ENCODE data around the gene SMIM10L2A.

The SMIM10L2A gene

GRCh38 chrX:135384161-135384836 lies 37.4 kb upstream of the SMIM10L2A start:
- no peaks in the 10 kb centered on the region for H3K79me2 ChIP-seq
- no peak overlapping the region for H3K27ac ChIP-seq
- H3K36me3 ChIP-seq (ENCODE audit: control insufficient read depth, insufficient read depth, low read length): no peaks in the 10 kb centered on the region
- no peak for TF ChIP-seq CTCF (IDR thresholded peaks at IDR 0.05)
- H3K4me1 ChIP-seq: no peaks in the 10 kb centered on the region
- no peak overlapping the region for H2AFZ ChIP-seq
- H3K27me3 ChIP-seq (ENCODE audit: control insufficient read depth, insufficient read depth, low read length): no peaks in the 10 kb centered on the region
- H3K9ac ChIP-seq: no peak overlapping the region
- no peak overlapping the region for H3K4me3 ChIP-seq (ENCODE audit: low read depth, low read length)
- no peaks in the 10 kb centered on the region for H3K9me3 ChIP-seq (ENCODE audit: control insufficient read depth, low read length)
- no peak overlapping the region for H3K4me2 ChIP-seq (ENCODE audit: low read length)

DNA sequence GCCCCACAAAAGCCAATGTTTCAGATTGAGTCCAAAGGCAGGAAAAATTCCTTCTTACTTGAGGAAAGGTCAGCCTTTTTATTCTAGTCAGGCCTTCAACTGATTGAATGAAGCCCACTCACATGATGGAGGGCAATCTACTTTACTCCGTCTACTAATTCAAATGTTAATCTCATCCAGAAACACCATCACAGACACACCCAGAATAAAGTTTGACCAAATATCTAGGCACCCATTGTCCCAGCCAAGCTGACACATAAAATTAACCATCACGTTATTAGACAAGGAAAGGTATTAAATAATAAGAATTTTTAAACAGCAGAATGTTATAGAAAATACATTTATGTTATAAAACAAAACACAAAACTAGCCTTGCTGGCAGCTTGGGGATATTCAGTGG lies 32.9 kb upstream of the SMIM10L2A start:
- H3K4me2 ChIP-seq (ENCODE audit: low read length): no peak overlapping the region
- no peaks in the 10 kb centered on the region for H3K9me3 ChIP-seq (ENCODE audit: control insufficient read depth, low read length)
- no peak overlapping the region for H3K9ac ChIP-seq
- H3K27ac ChIP-seq: no peak overlapping the region
- TF ChIP-seq CTCF (IDR thresholded peaks at IDR 0.05): no peak
- no peaks in the 10 kb centered on the region for H3K36me3 ChIP-seq (ENCODE audit: control insufficient read depth, insufficient read depth, low read length)
- H3K4me1 ChIP-seq: no peaks in the 10 kb centered on the region
- H3K79me2 ChIP-seq: no peaks in the 10 kb centered on the region
- H3K4me3 ChIP-seq (ENCODE audit: low read depth, low read length): no peak overlapping the region
- no peaks in the 10 kb centered on the region for H3K27me3 ChIP-seq (ENCODE audit: control insufficient read depth, insufficient read depth, low read length)
- H2AFZ ChIP-seq: no peak overlapping the region

GRCh38 chrX:135389243-135389642 lies 32.5 kb upstream of the SMIM10L2A start:
- no peak overlapping the region for H3K4me3 ChIP-seq (ENCODE audit: low read depth, low read length)
- no peak overlapping the region for H3K4me2 ChIP-seq (ENCODE audit: low read length)
- H3K79me2 ChIP-seq: no peaks in the 10 kb centered on the region
- no peak overlapping the region for H2AFZ ChIP-seq
- H3K4me1 ChIP-seq: no peaks in the 10 kb centered on the region
- no peak for TF ChIP-seq CTCF (IDR thresholded peaks at IDR 0.05)
- H3K9ac ChIP-seq: no peak overlapping the region
- H3K27ac ChIP-seq: no peak overlapping the region
- no peaks in the 10 kb centered on the region for H3K27me3 ChIP-seq (ENCODE audit: control insufficient read depth, insufficient read depth, low read length)
- no peaks in the 10 kb centered on the region for H3K9me3 ChIP-seq (ENCODE audit: control insufficient read depth, low read length)
- no peaks in the 10 kb centered on the region for H3K36me3 ChIP-seq (ENCODE audit: control insufficient read depth, insufficient read depth, low read length)

- Histone ChIP-seq H3K36me3 (ENCODE audit: control insufficient read depth, insufficient read depth, low read length) (no peaks in the 10 kb centered on the region), H3K4me2 (ENCODE audit: low read length) (no peak overlapping the region), H3K4me3 (ENCODE audit: low read depth, low read length) (no peak overlapping the region), H2AFZ (no peak overlapping the region), H3K9ac (no peak overlapping the region), H3K27ac (no peak overlapping the region), H3K79me2 (no peaks in the 10 kb centered on the region), H3K27me3 (ENCODE audit: control insufficient read depth, insufficient read depth, low read length) (no peaks in the 10 kb centered on the region), H3K4me1 (no peaks in the 10 kb centered on the region), H3K9me3 (ENCODE audit: control insufficient read depth, low read length) (no peaks in the 10 kb centered on the region)
- no peak for TF ChIP-seq CTCF (IDR thresholded peaks at IDR 0.05)
These were observed 32.0 kb upstream of the SMIM10L2A start for GRCh38 chrX:135389717-135390116.

- Histone ChIP-seq H2AFZ (no peak overlapping the region), H3K36me3 (ENCODE audit: control insufficient read depth, insufficient read depth, low read length) (no peaks in the 10 kb centered on the region), H3K27me3 (ENCODE audit: control insufficient read depth, insufficient read depth, low read length) (no peaks in the 10 kb centered on the region), H3K4me3 (ENCODE audit: low read depth, low read length) (no peak overlapping the region), H3K27ac (no peak overlapping the region), H3K79me2 (no peaks in the 10 kb centered on the region), H3K9ac (no peak overlapping the region), H3K9me3 (ENCODE audit: control insufficient read depth, low read length) (no peaks in the 10 kb centered on the region), H3K4me1 (no peaks in the 10 kb centered on the region), H3K4me2 (ENCODE audit: low read length) (no peak overlapping the region)
- TF ChIP-seq CTCF (IDR thresholded peaks at IDR 0.05): no peak
These were observed 30.0 kb upstream of the SMIM10L2A start for GRCh38 chrX:135391734-135392133.
